T-helper 1 cell (primary cell): ENCODE data around the gene UBC.
"Not testable (repeated sequence)": the region's sequence is repeated elsewhere in the genome, so short reads cannot be mapped to it uniquely, and the experiment has no call there.

Experiments
- DNase-seq, 5 donors: peaks; one replicate each; pipeline ENCODE4 v3.0.0-alpha.2; 2012 to 2020

Gene UBC

GRCh38 chr12:124883263-124884130 lies 31.0 kb downstream of the UBC start:
- DNase-seq = no peak

GRCh38 chr12:124881123-124881522 lies 33.3 kb downstream of the UBC start:
- no peak for DNase-seq

- not testable (repeated sequence) for DNase-seq
Observed at GRCh38 chr12:124880335-124880734, 34.1 kb downstream of the UBC start.

- DNase-seq = no peak
Observed at GRCh38 chr12:124878795-124879516, 35.5 kb downstream of the UBC start.

- no peak for DNase-seq
Observed at GRCh38 chr12:124877423-124877822, 37.0 kb downstream of the UBC start.

GRCh38 chr12:124876171-124876570 lies 38.3 kb downstream of the UBC start:
- no peak for DNase-seq

- DNase-seq = no peak
Observed at GRCh38 chr12:124875803-124876132, 38.7 kb downstream of the UBC start.

GRCh38 chr12:124874988-124875802 lies 39.3 kb downstream of the UBC start:
- no peak for DNase-seq

- no peak for DNase-seq
Observed at GRCh38 chr12:124874188-124874587, 40.3 kb downstream of the UBC start.

- no peak for DNase-seq
Observed at GRCh38 chr12:124872068-124872719, 42.3 kb downstream of the UBC start.

- DNase-seq = no peak
Observed at GRCh38 chr12:124871297-124871696, 43.2 kb downstream of the UBC start.

- no peak for DNase-seq
Observed at GRCh38 chr12:124870515-124870914, 43.9 kb downstream of the UBC start.

- no peak for DNase-seq
Observed at GRCh38 chr12:124869059-124869665, 45.3 kb downstream of the UBC start.

- no peak for DNase-seq
Observed at GRCh38 chr12:124868252-124869058, 46.0 kb downstream of the UBC start.

- DNase-seq = no peak
Observed at GRCh38 chr12:124867401-124867930, 47.0 kb downstream of the UBC start.

- DNase-seq = no peak
Observed at GRCh38 chr12:124866883-124867400, 47.5 kb downstream of the UBC start.

- no peak for DNase-seq
Observed at GRCh38 chr12:124866195-124866882, 48.1 kb downstream of the UBC start.

GRCh38 chr12:124865728-124866127 lies 48.7 kb downstream of the UBC start:
- no peak for DNase-seq

- no peak for DNase-seq
Observed at GRCh38 chr12:124864326-124864752, 50.1 kb downstream of the UBC start.
